ENCODE data around the gene ZNF512. TPM values are rescaled to one million over a fixed set of nuclear protein-coding genes. Genes with fewer than 3 reads are reported as not detected.

The ZNF512 gene
- polyA plus RNA-seq, 1 of the 3 experiments (the other 2 are of a cell fraction) = 22.3 TPM

DNA sequence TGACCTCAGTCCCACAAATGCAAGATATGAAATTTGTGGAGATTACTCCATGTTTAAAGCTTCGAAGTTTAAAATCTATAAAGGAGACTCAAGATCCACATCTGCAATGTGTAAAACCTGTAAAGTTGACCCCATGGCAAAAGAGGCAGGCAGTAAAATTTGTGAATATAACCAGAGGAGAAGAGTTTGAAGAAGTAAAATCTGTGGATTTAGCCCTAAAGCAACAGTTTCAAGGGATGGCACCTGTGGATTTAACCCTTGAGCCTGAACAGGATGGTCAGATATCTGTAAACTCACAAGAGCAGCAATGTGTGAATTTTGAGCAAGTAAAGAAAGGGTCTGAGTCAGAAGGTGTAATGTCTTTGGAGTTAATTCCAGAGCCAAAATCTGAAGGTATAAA, 11.2 kb upstream of the ZNF512 start:
- POLR2A ChIA-PET = no interaction called here
- WGBS (ENCODE audit: low lambda C conversion rate) = 31% methylated on average over 1 of the region's 1 CpG

DNA sequence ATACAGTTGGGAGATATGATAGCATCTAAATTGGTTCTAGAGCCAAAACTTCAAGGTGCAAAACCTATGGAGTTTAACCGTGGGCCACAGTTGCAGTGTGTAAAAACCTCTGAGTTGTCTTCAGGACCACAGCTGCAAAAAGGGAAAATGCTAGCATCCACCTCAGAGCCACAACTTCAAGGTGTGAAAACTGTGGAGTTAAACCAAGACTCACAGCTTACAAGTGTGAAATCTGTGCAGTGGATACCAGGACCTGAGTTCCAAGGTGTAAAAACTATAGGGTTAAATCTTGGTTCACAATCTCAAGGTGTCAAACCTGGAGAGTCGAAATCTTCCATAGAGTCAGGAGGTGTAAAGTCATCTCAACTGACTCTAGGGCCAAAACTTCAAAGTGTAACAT, 10.4 kb upstream of the ZNF512 start:
- Histone ChIP-seq H3K79me2 (ENCODE audit: insufficient read depth) (no peaks in the 10 kb centered on the region), H4K20me1 (ENCODE audit: insufficient read depth) (no peaks in the 10 kb centered on the region), H3K36me3 (replicated peaks in 1 of 2; ENCODE audit: control insufficient read depth in 1 of 2, insufficient read depth in 2 of 2, low read length in 1 of 2) (no peaks in the 10 kb centered on the region), H3K4me2 (no peak overlapping the region), H3K4me3 (ENCODE audit: low read depth in 2 of 2, low read length in 1 of 2) (no peak overlapping the region; a peak in 1 of 4 replicates), H3K4me1 (ENCODE audit: control insufficient read depth in 1 of 2, insufficient read depth in 2 of 2, low read depth in 1 of 2, low read length in 1 of 2) (no peaks in the 10 kb centered on the region), H3F3A (replicated peaks; ENCODE audit: insufficient read depth) (no peaks in the 10 kb centered on the region), H3K27me3 (ENCODE audit: insufficient read depth) (no peaks in the 10 kb centered on the region), H3K9ac (no peak overlapping the region), H3K9me3 (no peaks in the 10 kb centered on the region), H2AFZ (ENCODE audit: low read depth) (no peak overlapping the region), H3K27ac (ENCODE audit: low read depth in 2 of 2, low read length in 1 of 2) (no peak overlapping the region), H3K9me2 (no peaks in the 10 kb centered on the region)
- ChIA-PET CTCF (interaction anchor here (1.1 kb wide), 1 partner anchor 110 kb away, joined by 3 read pairs; no protein-coding TSS in a partner anchor), POLR2A (no interaction called here)
- 8% methylated on average over 2 of the region's 2 CpGs for WGBS (ENCODE audit: low lambda C conversion rate)
- no peak for DNase-seq
- TF ChIP-seq, protein P1, sequence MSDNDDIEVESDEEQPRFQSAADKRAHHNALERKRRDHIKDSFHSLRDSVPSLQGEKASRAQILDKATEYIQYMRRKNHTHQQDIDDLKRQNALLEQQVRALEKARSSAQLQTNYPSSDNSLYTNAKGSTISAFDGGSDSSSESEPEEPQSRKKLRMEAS (IDR thresholded peaks at IDR 0.05; ENCODE audit: low read depth) = no peak
- TF ChIP-seq MEF2A (IDR thresholded peaks at IDR 0.05; ENCODE audit: borderline replicate concordance, low read depth) (no peak), CHD2 (IDR thresholded peaks at IDR 0.05; ENCODE audit: low read length, partially characterized antibody) (no peak), FOXM1 (IDR thresholded peaks at IDR 0.05; ENCODE audit: low read depth) (no peak), FOXJ3 (CRISPR knock-in tag; IDR thresholded peaks at IDR 0.05) (no peak), RFX5 (IDR thresholded peaks at IDR 0.05; ENCODE audit: low read length) (no peak), EZH2phosphoT487 (IDR thresholded peaks at IDR 0.05; ENCODE audit: borderline replicate concordance, low read depth) (no peak), EP300 (IDR thresholded peaks at IDR 0.05; ENCODE audit: borderline replicate concordance in 1 of 2, low read depth in 1 of 2, low read length in 1 of 2) (no peak), GABPA (IDR thresholded peaks at IDR 0.05; ENCODE audit: low read depth) (no peak), YY1 (IDR thresholded peaks at IDR 0.05; ENCODE audit: low read depth) (no peak), TCF12 (IDR thresholded peaks at IDR 0.05) (no peak), SIN3A (IDR thresholded peaks at IDR 0.05; ENCODE audit: borderline replicate concordance, low read depth, low read length) (no peak), GATA2 (CRISPR knock-in tag; IDR thresholded peaks at IDR 0.05) (no peak), TEAD4 (IDR thresholded peaks at IDR 0.05; ENCODE audit: borderline replicate concordance, insufficient read depth) (no peak), NRF1 (IDR thresholded peaks at IDR 0.05; ENCODE audit: low read depth, low read length) (no peak), ELF1 (IDR thresholded peaks at IDR 0.05) (no peak), REST (IDR thresholded peaks at IDR 0.05; ENCODE audit: low read depth, low read length) (no peak)
- TF ChIP-seq, protein P2, sequence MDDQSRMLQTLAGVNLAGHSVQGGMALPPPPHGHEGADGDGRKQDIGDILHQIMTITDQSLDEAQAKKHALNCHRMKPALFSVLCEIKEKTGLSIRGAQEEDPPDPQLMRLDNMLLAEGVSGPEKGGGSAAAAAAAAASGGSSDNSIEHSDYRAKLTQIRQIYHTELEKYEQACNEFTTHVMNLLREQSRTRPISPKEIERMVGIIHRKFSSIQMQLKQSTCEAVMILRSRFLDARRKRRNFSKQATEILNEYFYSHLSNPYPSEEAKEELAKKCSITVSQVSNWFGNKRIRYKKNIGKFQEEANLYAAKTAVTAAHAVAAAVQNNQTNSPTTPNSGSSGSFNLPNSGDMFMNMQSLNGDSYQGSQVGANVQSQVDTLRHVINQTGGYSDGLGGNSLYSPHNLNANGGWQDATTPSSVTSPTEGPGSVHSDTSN (IDR thresholded peaks at IDR 0.05) = no peak
- TF ChIP-seq, protein P3, sequence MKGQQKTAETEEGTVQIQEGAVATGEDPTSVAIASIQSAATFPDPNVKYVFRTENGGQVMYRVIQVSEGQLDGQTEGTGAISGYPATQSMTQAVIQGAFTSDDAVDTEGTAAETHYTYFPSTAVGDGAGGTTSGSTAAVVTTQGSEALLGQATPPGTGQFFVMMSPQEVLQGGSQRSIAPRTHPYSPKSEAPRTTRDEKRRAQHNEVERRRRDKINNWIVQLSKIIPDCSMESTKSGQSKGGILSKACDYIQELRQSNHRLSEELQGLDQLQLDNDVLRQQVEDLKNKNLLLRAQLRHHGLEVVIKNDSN (IDR thresholded peaks at IDR 0.05; ENCODE audit: borderline replicate concordance, low read depth) = no peak

More for the DNA sequence above, 11.2 kb upstream of the ZNF512 start:
- H3K27ac ChIP-seq (ENCODE audit: low read depth in 2 of 2, low read length in 1 of 2) = no peak overlapping the region
- no peak for TF ChIP-seq TCF12 (IDR thresholded peaks at IDR 0.05)
- CTCF ChIA-PET = no interaction called here
- H3K9me2 ChIP-seq = no peaks in the 10 kb centered on the region
- no peaks in the 10 kb centered on the region for H3F3A ChIP-seq (replicated peaks; ENCODE audit: insufficient read depth)
- no peak overlapping the region for H3K9ac ChIP-seq
- no peaks in the 10 kb centered on the region; a peak in 1 of 4 replicates for H3K4me1 ChIP-seq (ENCODE audit: control insufficient read depth in 1 of 2, insufficient read depth in 2 of 2, low read depth in 1 of 2, low read length in 1 of 2)
- no peaks in the 10 kb centered on the region for H3K9me3 ChIP-seq
- no peaks in the 10 kb centered on the region for H3K79me2 ChIP-seq (ENCODE audit: insufficient read depth)
- H3K27me3 ChIP-seq (ENCODE audit: insufficient read depth) = no peaks in the 10 kb centered on the region
- DNase-seq = no peak
- H2AFZ ChIP-seq (ENCODE audit: low read depth) = no peak overlapping the region
- no peaks in the 10 kb centered on the region for H3K36me3 ChIP-seq (replicated peaks in 1 of 2; ENCODE audit: control insufficient read depth in 1 of 2, insufficient read depth in 2 of 2, low read length in 1 of 2)
- no peak overlapping the region for H3K4me2 ChIP-seq
- H4K20me1 ChIP-seq (ENCODE audit: insufficient read depth) = no peaks in the 10 kb centered on the region
- H3K4me3 ChIP-seq (ENCODE audit: low read depth in 2 of 2, low read length in 1 of 2) = no peak overlapping the region
